SK-MEL-5 (cell line): Measurements from ENCODE around the gene NYNRIN. TPM values are rescaled to one million over a fixed set of nuclear protein-coding genes. Genes with fewer than 3 reads are reported as not detected.
A peak's percentile ranks its signal among the peaks of the same experiment; 100 is the strongest.

Experiments used
- DNase-seq: peaks from one replicate; pipeline ENCODE4 v3.0.0-alpha.2; 2016; ENCODE audit warnings: low read depth, low spot score
- in situ Hi-C: cut with HindIII; loops from 2 replicates; pipeline ENCODE4 v1.10.0; 2016; ENCODE audit warnings: low sequenced_read_pairs, high pct_unique_total_duplicates, low pct_unique_long_range_greater_than_20kb
- total RNA-seq: library from RNA; depleted of rRNA; stranded (reverse); fragments of >200 nt; shearing (Covaris generic); gene quantifications from 2 replicates; pipeline ENCODE4 v1.2.3, GENCODE V29; 2014

NYNRIN gene
- total RNA-seq, 1 experiment from 2014 or later, result 0.05 TPM

- no peak for DNase-seq
- in situ Hi-C loops, result loop anchor here (10.0 kb wide), 1 partner anchor 88 kb away; the partner anchor contains the start of genes ADCY4 and RIPK3
These were observed 24.1 kb downstream of the NYNRIN start for GRCh38 chr14:24422694-24423601.

GRCh38 chr14:24425704-24426103 lies 26.9 kb downstream of the NYNRIN start:
- DNase-seq, result no peak
- in situ Hi-C loops, result loop anchor here (10.0 kb wide), 1 partner anchor 91 kb away; the partner anchor contains the start of genes ADCY4 and RIPK3

GRCh38 chr14:24426150-24426911 lies 27.5 kb downstream of the NYNRIN start:
- no peak for DNase-seq
- in situ Hi-C loops, result loop anchor here (10.0 kb wide), 1 partner anchor 92 kb away; the partner anchor contains the start of genes ADCY4 and RIPK3

- in situ Hi-C loops, result loop anchor here (10.0 kb wide), 1 partner anchor 92 kb away; the partner anchor contains the start of genes ADCY4 and RIPK3
These were observed 28.2 kb downstream of the NYNRIN start for GRCh38 chr14:24426912-24427536.

GRCh38 chr14:24427537-24428508 lies 29.0 kb downstream of the NYNRIN start:
- DNase-seq, result no peak
- in situ Hi-C loops, result loop anchor here (10.0 kb wide), 1 partner anchor 93 kb away; the partner anchor contains the start of genes ADCY4 and RIPK3

More at GRCh38 chr14:24426912-24427536, 28.2 kb downstream of the NYNRIN start:
- DNase-seq, result no peak

GRCh38 chr14:24428628-24429394 lies 30.0 kb downstream of the NYNRIN start:
- DNase-seq, result no peak
- in situ Hi-C loops, result loop anchor here (10.0 kb wide), 1 partner anchor 94 kb away; the partner anchor contains the start of genes ADCY4 and RIPK3

- in situ Hi-C loops, result loop anchor here (10.0 kb wide), 1 partner anchor 95 kb away; the partner anchor contains the start of genes ADCY4 and RIPK3
- peak; percentile 85 for DNase-seq
These were observed 30.8 kb downstream of the NYNRIN start, which contains the start of the genes CBLN3 and KHNYN for GRCh38 chr14:24429395-24430142. CBLN3 (minus strand) TSS chr14:24429668; CDS start chr14:24429054, 614 bp downstream. KHNYN (plus strand) TSS chr14:24429954; CDS start chr14:24430731, 777 bp downstream.

- DNase-seq, result peak; percentile 57
- in situ Hi-C loops, result no loop called here
These were observed 31.4 kb downstream of the NYNRIN start for GRCh38 chr14:24430143-24430681.

GRCh38 chr14:24430682-24431568 lies 32.1 kb downstream of the NYNRIN start:
- DNase-seq, result no peak
- in situ Hi-C loops, result no loop called here

GRCh38 chr14:24431569-24432258 lies 32.9 kb downstream of the NYNRIN start:
- in situ Hi-C loops, result no loop called here
- peak; percentile 96 for DNase-seq

- no peak for DNase-seq
- in situ Hi-C loops, result no loop called here
These were observed 33.7 kb downstream of the NYNRIN start for GRCh38 chr14:24432259-24433131.

GRCh38 chr14:24434036-24434435 lies 35.2 kb downstream of the NYNRIN start:
- in situ Hi-C loops, result no loop called here
- DNase-seq, result no peak
